HS-5 (cell line): ENCODE measurements around the gene SLC27A4.

ENCODE experiments used
- DNase-seq: peaks from one replicate; pipeline ENCODE4 v3.0.0-alpha.2; 2012; ENCODE audit warnings: low read depth

The SLC27A4 gene

DNA sequence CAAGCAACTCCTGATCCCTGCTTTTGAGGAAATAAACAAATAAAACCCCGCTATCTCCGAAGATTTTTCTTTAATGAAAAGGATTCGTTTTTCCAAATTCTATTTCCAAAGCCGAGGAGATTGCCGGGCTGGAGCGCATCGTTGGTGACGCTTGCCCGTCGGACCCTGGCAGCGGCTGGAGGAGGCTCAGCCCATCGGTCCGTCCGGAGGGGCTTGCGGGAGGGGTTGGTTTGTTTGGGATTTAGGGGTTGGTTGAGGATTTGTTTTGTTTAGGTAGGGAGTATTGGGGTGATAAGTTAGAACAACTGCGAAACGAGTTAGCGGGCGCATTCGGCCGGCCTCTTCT, 51.6 kb downstream of the SLC27A4 start:
- DNase-seq = no peak

- DNase-seq = no peak
Measured at GRCh38 chr9:128392302-128393144, 52.2 kb downstream of the SLC27A4 start.

DNA sequence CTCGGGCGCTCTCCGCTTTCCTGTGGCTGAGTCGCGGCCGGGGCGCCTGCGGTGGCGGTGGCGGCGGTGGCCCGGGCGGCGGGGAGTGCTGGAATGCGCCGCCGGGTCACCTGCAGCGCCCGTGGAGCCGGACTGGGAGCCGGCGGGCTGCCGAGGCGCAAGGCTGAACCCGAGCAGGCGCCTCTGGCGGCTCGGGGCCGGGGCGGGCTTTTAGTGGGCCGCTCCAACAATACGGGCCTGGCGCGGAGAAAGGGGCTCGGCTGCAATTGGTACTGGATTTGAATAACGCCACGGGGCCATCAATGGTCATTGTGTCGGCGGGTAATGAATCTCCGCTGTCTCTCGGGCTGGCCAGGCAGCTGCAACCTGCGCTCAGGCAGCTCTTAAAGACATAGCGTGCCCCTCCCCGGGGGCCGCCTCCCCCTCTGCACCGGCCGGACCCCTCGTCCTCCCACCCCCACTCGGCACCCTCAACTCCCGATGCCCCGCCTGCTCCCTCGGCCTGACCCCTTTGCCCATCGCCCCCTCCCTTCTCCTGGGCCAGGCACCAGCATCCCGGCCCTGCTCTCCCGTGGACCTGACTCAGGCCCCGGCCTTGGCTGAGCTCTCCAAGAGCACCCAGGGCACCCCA, 52.9 kb downstream of the SLC27A4 start:
- DNase-seq = no peak

DNA sequence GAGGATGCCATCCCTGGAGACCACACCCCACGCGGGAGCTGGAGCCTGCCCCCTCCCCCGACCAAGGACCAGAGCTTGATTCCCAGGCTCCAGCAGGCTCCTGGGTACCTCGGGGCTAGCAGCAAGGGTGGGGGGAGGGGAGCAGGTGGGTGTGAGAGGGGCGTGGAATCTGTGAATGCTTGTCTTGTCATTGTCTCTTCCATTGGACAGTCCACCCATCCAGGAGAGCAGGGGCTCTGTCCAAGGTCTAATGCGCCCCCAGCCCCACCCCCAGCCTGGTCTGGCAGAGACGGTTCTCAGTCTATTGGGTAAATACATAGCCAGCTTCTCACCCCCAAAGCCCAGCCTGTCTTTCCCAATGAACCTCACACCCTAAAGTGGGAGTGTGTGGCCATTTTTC, 53.6 kb downstream of the SLC27A4 start:
- DNase-seq = no peak

GRCh38 chr9:128394379-128395168, 54.2 kb downstream of the SLC27A4 start:
- DNase-seq = no peak

DNA sequence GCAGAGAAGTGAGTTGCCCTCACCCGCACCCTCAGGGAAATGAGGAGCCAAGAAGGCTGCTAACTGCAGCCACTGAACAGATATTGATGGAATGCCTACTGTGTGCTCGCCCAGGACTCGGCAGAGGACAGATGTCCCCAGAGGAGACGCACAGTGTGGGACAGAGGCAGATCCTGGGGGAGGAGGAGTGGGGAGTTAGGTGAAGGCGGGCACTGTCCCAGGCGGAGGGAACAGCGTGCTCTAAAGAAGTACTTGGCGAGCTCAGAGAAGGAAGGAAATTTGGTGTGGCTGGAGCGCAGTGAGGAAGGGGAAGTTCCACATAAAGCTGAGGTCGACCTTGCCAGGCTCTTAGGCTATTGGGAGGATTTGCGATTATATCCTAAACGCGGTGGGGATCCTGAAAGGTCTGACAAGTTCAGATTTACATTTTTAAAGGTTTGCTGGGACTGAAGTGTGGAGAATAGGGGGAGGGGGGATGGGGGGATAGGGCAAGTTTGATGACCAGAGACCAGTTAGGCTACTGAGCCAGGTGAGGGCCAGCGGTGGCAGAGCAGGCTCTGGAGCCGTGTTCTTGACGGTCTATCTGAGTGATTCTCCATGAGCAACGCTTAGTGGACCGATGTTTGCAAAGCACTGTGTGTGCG, 56.8 kb downstream of the SLC27A4 start:
- no peak for DNase-seq

- no peak for DNase-seq
Measured at GRCh38 chr9:128397831-128398230, 57.5 kb downstream of the SLC27A4 start.

GRCh38 chr9:128399861-128400260, 59.5 kb downstream of the SLC27A4 start:
- DNase-seq = no peak

GRCh38 chr9:128404560-128404959, 64.2 kb downstream of the SLC27A4 start:
- no peak for DNase-seq

GRCh38 chr9:128405077-128405779, 64.9 kb downstream of the SLC27A4 start:
- DNase-seq = no peak

DNA sequence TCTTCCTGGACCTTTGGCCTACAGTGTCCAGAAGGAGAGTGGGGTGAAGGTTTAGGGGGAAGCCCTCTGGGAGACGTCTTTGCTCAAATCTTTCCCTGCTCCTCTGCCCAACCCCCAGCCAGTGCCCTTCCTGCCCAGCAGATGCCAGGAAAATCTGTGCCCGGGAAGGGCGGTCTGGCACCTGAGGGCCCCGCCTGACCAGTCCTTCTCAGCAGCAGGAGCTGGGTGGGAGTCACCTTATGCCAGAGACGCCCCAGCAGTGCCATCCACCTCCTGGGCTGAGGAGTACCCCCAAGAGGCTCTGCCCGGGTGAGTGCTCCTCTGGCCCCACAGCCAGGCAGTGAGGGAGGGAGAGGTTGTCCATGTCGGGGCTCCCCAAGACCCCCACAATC, 65.4 kb downstream of the SLC27A4 start:
- no peak for DNase-seq

- DNase-seq = no peak
Measured at GRCh38 chr9:128406848-128407391, 66.6 kb downstream of the SLC27A4 start.

DNA sequence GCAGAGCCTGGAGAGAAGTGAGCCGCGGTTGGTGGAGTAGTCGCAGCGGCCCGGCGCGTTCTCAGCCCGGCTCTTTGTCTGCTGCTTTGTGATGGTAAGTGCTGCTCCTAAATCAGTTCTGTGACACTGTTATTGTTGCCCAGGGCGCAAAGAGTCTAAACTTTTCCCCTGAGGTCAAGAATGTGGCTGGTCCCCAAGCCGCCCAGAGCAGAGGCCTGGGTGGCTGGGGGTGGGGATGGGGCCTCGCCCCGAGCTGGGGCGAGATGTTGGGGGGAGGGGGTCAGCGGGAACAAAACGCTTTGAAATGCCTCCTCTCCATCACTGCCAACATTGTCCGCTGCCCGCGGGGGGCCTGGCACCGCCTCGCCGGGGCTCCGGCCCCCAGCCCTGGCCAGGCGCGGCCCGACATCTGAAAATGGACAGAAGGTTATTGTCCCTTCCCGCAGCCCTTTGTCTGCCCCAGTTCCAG, 68.7 kb downstream of the SLC27A4 start:
- DNase-seq = no peak

DNA sequence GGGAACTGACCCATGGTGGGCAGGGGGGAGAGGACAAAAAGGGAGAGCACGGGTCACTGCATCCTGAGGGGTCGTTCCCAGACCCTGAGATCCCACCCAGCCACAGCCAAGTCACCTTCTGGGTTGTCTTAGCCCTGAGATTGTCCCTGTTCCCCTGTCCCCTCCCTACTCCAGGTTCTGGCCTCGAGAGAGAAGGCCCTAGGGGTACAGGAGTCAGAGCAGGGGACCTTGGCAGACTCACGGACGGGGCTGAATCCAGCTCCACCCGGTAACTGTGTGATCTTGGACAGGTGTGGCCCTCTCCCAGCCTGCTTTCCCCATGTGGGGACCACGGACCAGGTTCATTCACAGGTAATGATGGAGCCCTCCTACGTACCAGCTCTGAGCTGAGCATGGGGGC, 69.1 kb downstream of the SLC27A4 start:
- DNase-seq = no peak

DNA sequence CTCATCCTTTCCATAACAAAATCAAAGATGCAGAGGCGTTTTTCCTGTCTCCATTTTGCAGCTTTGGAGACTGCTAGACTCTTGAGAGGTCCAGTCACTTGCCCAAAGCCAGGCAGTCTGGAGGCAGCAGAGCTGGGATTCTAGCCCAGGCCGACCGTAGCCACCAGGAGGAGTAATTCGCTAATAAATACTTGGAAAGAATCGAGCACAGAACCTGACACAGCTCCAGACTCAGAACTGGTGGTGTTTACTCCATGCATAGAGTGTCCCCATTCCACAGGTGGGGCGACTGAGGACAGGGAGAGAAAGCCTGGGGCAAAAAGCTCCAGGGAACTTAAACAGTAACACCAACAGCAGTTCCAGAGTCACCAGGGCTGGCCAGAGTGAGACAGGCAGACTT, 69.7 kb downstream of the SLC27A4 start:
- DNase-seq = no peak
